ENCODE results near the gene TNN.

Gene TNN

GRCh38 chr1:175176246-175176645 is 108.6 kb downstream of the TNN start:
- DNase-seq (ENCODE audit: low read depth in 2 of 2), result no peak

GRCh38 chr1:175178056-175178455 is 110.4 kb downstream of the TNN start:
- no peak for DNase-seq (ENCODE audit: low read depth in 2 of 2)

GRCh38 chr1:175178456-175178855 is 110.8 kb downstream of the TNN start:
- no peak for DNase-seq (ENCODE audit: low read depth in 2 of 2)

- DNase-seq (ENCODE audit: low read depth in 2 of 2), result no peak
These were observed 112.4 kb downstream of the TNN start for GRCh38 chr1:175179837-175180590.

- no peak for DNase-seq (ENCODE audit: low read depth in 2 of 2)
These were observed 114.6 kb downstream of the TNN start for GRCh38 chr1:175182201-175182746.

GRCh38 chr1:175183586-175183985 is 116.0 kb downstream of the TNN start:
- no peak for DNase-seq (ENCODE audit: low read depth in 2 of 2)

GRCh38 chr1:175185903-175186302 is 118.3 kb downstream of the TNN start:
- DNase-seq (ENCODE audit: low read depth in 2 of 2), result no peak

GRCh38 chr1:175186433-175187160 is 119.0 kb downstream of the TNN start:
- DNase-seq (ENCODE audit: low read depth in 2 of 2), result no peak

- peak in 1 of 2 donors; percentile 33 for DNase-seq (ENCODE audit: low read depth in 2 of 2)
These were observed 121.3 kb downstream of the TNN start for GRCh38 chr1:175188936-175189335.

- DNase-seq (ENCODE audit: low read depth in 2 of 2), result no peak
These were observed 124.0 kb downstream of the TNN start for GRCh38 chr1:175191659-175192058.

GRCh38 chr1:175192111-175192629 is 124.5 kb downstream of the TNN start:
- no peak for DNase-seq (ENCODE audit: low read depth in 2 of 2)

GRCh38 chr1:175192630-175193526 is 125.2 kb downstream of the TNN start, which contains the start of gene KIAA0040:
TSS of gene KIAA0040 (minus strand) at chr1:175192776. CDS start at chr1:175161013, 31,763 bp downstream.
- peak; percentile 23 to 48 for DNase-seq (ENCODE audit: low read depth in 2 of 2)

GRCh38 chr1:175193527-175193910 is 125.9 kb downstream of the TNN start:
- DNase-seq (ENCODE audit: low read depth in 2 of 2), result no peak

- DNase-seq (ENCODE audit: low read depth in 2 of 2), result no peak
These were observed 127.6 kb downstream of the TNN start for GRCh38 chr1:175195281-175195680.

- DNase-seq (ENCODE audit: low read depth in 2 of 2), result no peak
These were observed 128.2 kb downstream of the TNN start for GRCh38 chr1:175195798-175196197.

- no peak for DNase-seq (ENCODE audit: low read depth in 2 of 2)
These were observed 129.9 kb downstream of the TNN start for GRCh38 chr1:175197531-175197930.

Data from stimulated activated CD8-positive, alpha-beta memory T cell treated with anti-CD3 and anti-CD28 coated beads, Interleukin-15, amount 100 ng/mL, for 4 hours (primary cell).